Lower leg skin (tissue), 3 donors: ENCODE data around the gene GALNT2.

Source experiments
- CTCF ChIP-seq, 3 donors: fragments of 450-650 bp; IDR thresholded peaks; one replicate each; pipeline ENCODE4 v1.5.1; 2016; ENCODE audit warnings: antibody characterized with exemption in 3 of 3, mild to moderate bottlenecking in 3 of 3, moderate library complexity in 2 of 3
- POLR2A ChIP-seq, 2 donors: fragments of 450-650 bp; IDR thresholded peaks; one replicate each; pipeline ENCODE4 v1.6.1; 2016 to 2017; ENCODE audit warnings: antibody characterized with exemption in 2 of 2, mild to moderate bottlenecking in 1 of 2, moderate library complexity in 1 of 2

DNA sequence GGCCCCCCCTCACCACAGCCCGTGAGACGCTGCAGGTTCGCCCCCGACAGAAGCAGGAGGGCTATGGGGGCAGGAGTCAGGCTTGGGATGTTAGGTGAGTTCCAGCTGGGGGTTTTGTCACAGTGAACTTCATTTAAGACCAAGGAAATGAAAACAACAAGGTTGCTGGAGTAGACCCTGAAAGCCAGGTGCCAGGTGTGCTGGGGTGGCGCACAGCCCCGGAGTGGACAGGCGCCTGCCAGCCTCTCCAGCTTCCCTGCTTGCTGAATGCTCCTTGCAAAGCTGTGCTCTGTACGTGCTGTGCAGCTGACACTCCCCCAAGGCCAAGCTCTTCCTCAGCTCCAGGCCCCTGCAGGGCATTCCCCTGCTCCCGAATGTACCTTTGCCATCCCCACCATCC is 256.6 kb downstream of the GALNT2 start:
- no peak for TF ChIP-seq CTCF (IDR thresholded peaks at IDR 0.05)
- no peak for TF ChIP-seq POLR2A (IDR thresholded peaks at IDR 0.05)
